ENCODE data around the gene CDC6.

- TF ChIP-seq CTCF (IDR thresholded peaks at IDR 0.05) (no peak), POLR2A (IDR thresholded peaks at IDR 0.05) (no peak)
Measured at GRCh38 chr17:40314584-40314956, 26.9 kb downstream of the CDC6 start.

Measured in heart left ventricle (tissue), 13 donors.